Ovary (tissue), 9 donors: ENCODE data around the gene STOM. TPM values are rescaled to one million over a fixed set of nuclear protein-coding genes. Genes with fewer than 3 reads are reported as not detected.

Experiments used
- DNase-seq, 5 donors: peaks; one replicate each; pipeline ENCODE4 v3.0.0-alpha.2; 2019 to 2020
- H3K27ac ChIP-seq, 2 donors: fragments of 200-600 bp; one replicate each; pipeline versions ENCODE4 v1.5.1 to v1.8.0; 2019 to 2022
- H3K27me3 ChIP-seq: fragments of 200-600 bp; one replicate; pipeline ENCODE4 v1.8.0; 2022
- H3K36me3 ChIP-seq: fragments of 200-600 bp; sonication (generic); one replicate; pipeline ENCODE4 v1.5.1; 2019
- H3K4me1 ChIP-seq: one replicate; pipeline ENCODE4 v1.8.1; 2013; ENCODE audit warnings: mild to moderate bottlenecking, moderate library complexity; ENCODE audit not compliant: insufficient read depth
- H3K4me3 ChIP-seq: fragments of 200-600 bp; sonication (generic); one replicate; pipeline ENCODE4 v1.5.1; 2017
- H3K9me3 ChIP-seq, 2 donors: fragments of 200-600 bp in 1 of 2; sonication (generic) in 1 of 2; one replicate each; pipeline versions ENCODE4 v1.5.1 to v1.8.1; 2013 to 2019; ENCODE audit warnings: mild to moderate bottlenecking in 1 of 2, moderate library complexity in 1 of 2
- CTCF ChIP-seq, 3 donors: fragments of 450-650 bp in 2 of 3; fragments of 200-600 bp in 1 of 3; IDR thresholded peaks; one replicate each; pipeline versions ENCODE4 v1.5.1 to v1.8.0; 2016 to 2022; ENCODE audit warnings: antibody characterized with exemption in 3 of 3, mild to moderate bottlenecking in 1 of 3
- EP300 ChIP-seq: sonication (generic); formaldehyde crosslinking; IDR thresholded peaks from one replicate; pipeline ENCODE4 v1.6.1; 2017; ENCODE audit warnings: antibody characterized with exemption
- POLR2A ChIP-seq: fragments of 450-650 bp; IDR thresholded peaks from one replicate; pipeline ENCODE4 v1.6.1; 2017; ENCODE audit warnings: antibody characterized with exemption, mild to moderate bottlenecking, moderate library complexity
- WGBS, 3 donors: extraction: QIAGEN DNeasy Blood & Tissue Kit in 1 of 3; methylation state at CpG; one replicate each; pipeline versions ENCODE4 v1.1.5 to v1.1.7; 2013 to 2017; 5-methylcytosine and 5-hydroxymethylcytosine counted together
- intact Hi-C, 4 donors: fragments of 100-400 bp; cut with DNase I; formaldehyde crosslinking; loops; one replicate each; pipeline versions ENCODE4 v1.11.0 to v1.15.1; 2022 to 2023
- polyA plus RNA-seq, 2 donors: library from polyadenylated mRNA; stranded (reverse); fragments of 200-250 nt in 1 of 2; fragments of 350-450 nt in 1 of 2; fragmentation: Illumina TruSeq in 1 of 2; extraction: RNeasy Lipid Tissue Mini Kit (QIAGEN cat#74804) in 1 of 2; gene quantifications; one replicate each; pipeline ENCODE4 v1.2.3, GENCODE V29; 2013 to 2014
- total RNA-seq, 7 donors: library from RNA; depleted of rRNA in 2 of 7; stranded (reverse); fragments of >200 nt in 2 of 7; fragmentation: NEBNext Ultra II Directional in 3 of 7; extraction: Animal tissue kit (Norgen Biotek cat#: 25700) in 3 of 7; gene quantifications; one replicate each; pipeline versions ENCODE4 v1.1.0 to v1.2.4, GENCODE V29; 2016 to 2023
- donor health status: DM: no; HTN: no; CAD: no; lungs with moderate emphysema.
- donor health status: DM: no; HTN: no; CAD: no.
- donor health status: Bipolar disorder and iron deficiency.
- donor health status: DM: yes; HTN: yes; CAD: no.
- donor health status: DM: no; HTN: no; CAD: no.
- donor health status: DM: yes; HTN: yes; CAD: no.

Gene STOM
- total and polyA plus RNA-seq, 9 donors: 73.1 to 205 (median 164) TPM

DNA sequence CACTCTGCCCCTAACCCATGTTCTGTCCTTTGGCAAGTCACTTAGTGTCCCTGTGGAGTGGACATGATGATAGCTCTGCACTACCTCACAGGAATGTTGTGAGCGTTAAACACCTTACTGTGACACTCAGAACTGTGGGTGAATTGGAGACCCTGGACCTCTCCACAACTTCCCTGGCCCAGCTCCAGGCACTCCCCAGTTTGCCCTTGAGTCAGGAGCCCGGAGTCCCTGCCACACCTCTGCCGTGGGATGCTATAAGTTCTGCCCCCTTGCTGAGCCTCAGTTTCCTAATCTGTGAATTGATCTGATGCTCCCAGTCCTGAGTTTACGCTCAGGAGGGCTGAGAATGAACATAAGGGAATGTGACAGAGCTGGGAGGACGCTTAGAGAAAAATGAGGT lies 67.7 kb downstream of the STOM start:
- Histone ChIP-seq H3K4me3 (no peak overlapping the region), H3K36me3 (no peaks in the 10 kb centered on the region), H3K27me3 (no peaks in the 10 kb centered on the region), H3K27ac (no peak overlapping the region), H3K9me3 (no peaks in the 10 kb centered on the region), H3K4me1 (peaks cover 13% of the 10 kb centered on the region)
- peak in 2 of 5 donors; percentile 21 to 36 for DNase-seq
- no peak for TF ChIP-seq EP300
- WGBS, 3 donors: 83 to 92% (median 85%) methylated on average over 5 of the region's 5 CpGs
- intact Hi-C loops: no loop called here

DNA sequence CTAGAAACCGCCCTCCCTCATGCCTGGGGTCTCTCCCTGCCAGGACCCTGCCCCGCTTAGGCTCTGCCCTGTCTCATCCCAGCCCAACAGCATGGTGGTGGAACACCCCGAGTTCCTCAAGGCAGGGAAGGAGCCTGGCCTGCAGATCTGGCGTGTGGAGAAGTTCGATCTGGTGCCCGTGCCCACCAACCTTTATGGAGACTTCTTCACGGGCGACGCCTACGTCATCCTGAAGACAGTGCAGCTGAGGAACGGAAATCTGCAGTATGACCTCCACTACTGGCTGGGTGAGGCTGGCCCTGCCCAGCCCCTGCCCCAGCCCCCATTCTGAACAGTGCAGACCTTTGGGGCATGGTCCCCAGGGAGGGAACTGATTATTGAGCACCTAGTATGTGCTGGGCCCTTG lies 68.2 kb downstream of the STOM start:
- DNase-seq: peak in 2 of 5 donors; percentile 27 to 32
- H3K9me3 ChIP-seq: no peaks in the 10 kb centered on the region
- H3K27me3 ChIP-seq: no peaks in the 10 kb centered on the region
- H3K4me3 ChIP-seq: no peak overlapping the region
- H3K27ac ChIP-seq: no peak overlapping the region
- WGBS, 3 donors: 95 to 96% (median 95%) methylated on average over 11 of the region's 11 CpGs
- intact Hi-C loops: no loop called here
- peaks cover 13% of the 10 kb centered on the region for H3K4me1 ChIP-seq
- TF ChIP-seq CTCF (IDR thresholded peaks at IDR 0.05) (no peak), EP300 (no peak), POLR2A (no peak)
- no peaks in the 10 kb centered on the region for H3K36me3 ChIP-seq

DNA sequence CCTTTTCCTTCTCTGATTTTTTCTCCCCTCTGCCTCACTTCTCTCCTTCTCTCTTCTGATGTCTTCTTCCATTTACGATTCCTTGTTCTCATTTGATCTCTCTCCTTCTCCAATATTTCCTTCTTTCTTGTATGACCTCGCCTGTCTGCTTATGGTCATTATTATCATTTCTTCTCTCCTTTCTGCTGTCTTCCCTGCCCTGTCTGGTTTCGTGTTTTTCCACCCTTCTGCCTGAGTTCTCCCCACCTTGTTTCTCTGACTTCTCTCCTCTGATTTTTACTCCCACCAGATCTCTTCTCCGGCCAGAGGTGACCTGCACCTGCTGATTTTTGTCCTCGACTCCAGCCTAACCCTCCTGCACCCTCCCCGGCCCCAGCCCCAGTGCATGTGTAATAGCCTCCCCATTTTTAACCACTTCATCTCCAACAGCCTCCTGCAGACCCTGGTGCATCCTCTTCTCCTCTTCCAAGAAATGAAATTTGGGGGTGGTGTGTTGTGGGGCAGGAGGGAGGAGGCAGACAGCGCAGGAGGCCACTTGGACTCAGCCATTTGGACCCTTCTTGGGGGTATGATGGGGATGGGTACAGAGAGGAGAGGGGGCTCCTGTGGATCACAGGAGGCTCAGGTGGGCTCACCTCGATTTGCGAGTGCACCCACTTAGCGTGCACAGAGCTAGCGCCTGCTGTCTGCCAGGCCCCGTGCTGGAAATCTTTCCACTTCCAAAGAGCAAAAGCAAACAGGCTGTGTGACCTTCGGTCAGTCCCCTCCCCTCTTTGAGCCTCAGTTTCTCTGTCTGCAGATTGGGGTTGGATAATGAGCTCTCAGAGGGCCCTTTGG lies 69.5 kb downstream of the STOM start:
- intact Hi-C loops: no loop called here
- no peaks in the 10 kb centered on the region for H3K9me3 ChIP-seq
- TF ChIP-seq EP300: no peak
- TF ChIP-seq POLR2A: no peak
- no peak for TF ChIP-seq CTCF (IDR thresholded peaks at IDR 0.05)
- peaks cover 25% of the 10 kb centered on the region for H3K4me1 ChIP-seq
- H3K27me3 ChIP-seq: no peaks in the 10 kb centered on the region
- H3K4me3 ChIP-seq: peak overlapping the region; percentile 56
- no peaks in the 10 kb centered on the region for H3K36me3 ChIP-seq
- H3K27ac ChIP-seq: peak overlapping the region; percentile 75 to 85
- DNase-seq: peak in 2 of 5 donors; percentile 26 to 31
- WGBS, 3 donors: 54 to 61% (median 54%) methylated on average over 13 of the region's 13 CpGs

DNA sequence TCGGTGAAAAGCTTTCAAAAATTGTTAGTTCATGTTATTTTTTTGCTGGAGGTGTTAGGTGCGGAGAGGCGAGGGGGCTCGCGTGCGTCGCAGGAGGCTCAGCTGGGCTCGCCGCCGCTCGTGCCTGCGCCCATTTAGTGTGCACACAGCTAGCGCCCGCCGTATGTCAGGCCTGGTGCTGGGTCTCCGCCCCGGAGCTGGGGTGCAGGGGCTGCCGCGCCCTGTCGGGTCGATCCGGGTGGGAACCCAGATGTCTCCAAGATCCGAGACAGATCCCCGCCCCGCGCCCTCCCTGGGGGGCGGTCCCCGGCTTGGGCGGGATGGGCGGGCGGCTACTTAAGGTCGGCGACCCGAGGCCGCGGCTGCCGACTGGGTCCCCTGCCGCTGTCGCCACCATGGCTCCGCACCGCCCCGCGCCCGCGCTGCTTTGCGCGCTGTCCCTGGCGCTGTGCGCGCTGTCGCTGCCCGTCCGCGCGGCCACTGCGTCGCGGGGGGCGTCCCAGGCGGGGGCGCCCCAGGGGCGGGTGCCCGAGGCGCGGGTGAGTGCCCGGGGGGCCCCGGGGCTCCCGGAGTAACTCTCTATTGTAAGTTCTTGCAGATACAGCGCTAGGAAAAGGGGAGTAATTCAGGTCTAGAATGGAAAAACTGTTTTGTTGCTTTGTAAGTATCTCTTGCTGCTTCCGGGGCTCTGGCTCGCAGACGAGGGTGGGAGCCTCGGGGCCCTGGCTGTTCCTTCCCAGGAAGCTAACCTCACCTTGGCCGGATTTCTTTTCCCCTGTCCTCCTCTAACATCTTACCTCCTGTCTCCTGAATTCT lies 70.4 kb downstream of the STOM start:
- TF ChIP-seq POLR2A (no peak), EP300 (no peak), CTCF (IDR thresholded peaks at IDR 0.05) (no peak)
- H3K4me3 ChIP-seq: peak overlapping the region; percentile 56
- peaks cover 30% of the 10 kb centered on the region for H3K4me1 ChIP-seq
- no peaks in the 10 kb centered on the region for H3K36me3 ChIP-seq
- WGBS, 3 donors: 1 to 3% (median 1%) methylated on average over 38 to 74 of the region's 74 CpGs
- intact Hi-C loops: no loop called here
- peak overlapping the region; percentile 75 to 85 for H3K27ac ChIP-seq
- peak in 4 of 5 donors; percentile 61 to 71 (median 66) for DNase-seq
- no peaks in the 10 kb centered on the region for H3K9me3 ChIP-seq
- no peaks in the 10 kb centered on the region for H3K27me3 ChIP-seq
